Measurements from ENCODE around the gene FOXN3.

- TF ChIP-seq CTCF (IDR thresholded peaks at IDR 0.05; ENCODE audit: poor library complexity, severe bottlenecking) (no peak), TAF1 (IDR thresholded peaks at IDR 0.05; ENCODE audit: low read depth) (no peak), SMC3 (conservative IDR thresholded peaks at IDR 0.05; ENCODE audit: poor library complexity) (no peak), EP300 (conservative IDR thresholded peaks at IDR 0.05; ENCODE audit: poor library complexity, severe bottlenecking) (no peak), POLR2AphosphoS5 (IDR thresholded peaks at IDR 0.05) (no peak), EZH2 (IDR thresholded peaks at IDR 0.05; ENCODE audit: borderline replicate concordance, insufficient read depth, low read length, poor library complexity, severe bottlenecking) (no peak), MXI1 (conservative IDR thresholded peaks at IDR 0.05; ENCODE audit: poor library complexity, severe bottlenecking) (no peak)
These were observed 254.4 kb downstream of the FOXN3 start for GRCh38 chr14:89162586-89162985.

Measured in neural cell (in vitro differentiated cells).